ENCODE data around the gene BIRC5.
"Not testable (repeated sequence)": the region's sequence is repeated elsewhere in the genome, so short reads cannot be mapped to it uniquely, and the experiment has no call there.

BIRC5 gene

GRCh38 chr17:78214016-78214705 lies at the start of gene BIRC5:
Gene BIRC5, plus strand, starts transcription at chr17:78214253. Its CDS starts 64 bp downstream, at chr17:78214317.
- Histone ChIP-seq H3K4me3 (ENCODE audit: low read length) (peak within 1 kb of the TSS; percentile 85), H3K27me3 (replicated peaks; ENCODE audit: control insufficient read depth, insufficient read depth, low read length) (no peaks in the 10 kb centered on the region), H3K4me1 (ENCODE audit: control insufficient read depth, insufficient read depth, low read length) (peaks cover 4% of the 10 kb centered on the region), H3K9me3 (ENCODE audit: control insufficient read depth, low read length) (no peaks in the 10 kb centered on the region), H3K9ac (ENCODE audit: low read length) (peak within 1 kb of the TSS; percentile 72), H3K36me3 (ENCODE audit: control insufficient read depth, insufficient read depth, low read length, severe bottlenecking) (no peaks in the 10 kb centered on the region)
- DNase-seq (ENCODE audit: low read depth), result peak; percentile 97

- no peak for DNase-seq (ENCODE audit: low read depth)
- H3K27me3 ChIP-seq (replicated peaks; ENCODE audit: control insufficient read depth, insufficient read depth, low read length), result no peaks in the 10 kb centered on the region
- H3K36me3 ChIP-seq (ENCODE audit: control insufficient read depth, insufficient read depth, low read length, severe bottlenecking), result no peaks in the 10 kb centered on the region
- peaks cover 3% of the 10 kb centered on the region for H3K4me1 ChIP-seq (ENCODE audit: control insufficient read depth, insufficient read depth, low read length)
- no peak overlapping the region for H3K4me3 ChIP-seq (ENCODE audit: low read length)
- no peaks in the 10 kb centered on the region for H3K9me3 ChIP-seq (ENCODE audit: control insufficient read depth, low read length)
- no peak overlapping the region for H3K9ac ChIP-seq (ENCODE audit: low read length)
Measured at GRCh38 chr17:78164748-78165607, 49.1 kb upstream of the BIRC5 start.

DNA sequence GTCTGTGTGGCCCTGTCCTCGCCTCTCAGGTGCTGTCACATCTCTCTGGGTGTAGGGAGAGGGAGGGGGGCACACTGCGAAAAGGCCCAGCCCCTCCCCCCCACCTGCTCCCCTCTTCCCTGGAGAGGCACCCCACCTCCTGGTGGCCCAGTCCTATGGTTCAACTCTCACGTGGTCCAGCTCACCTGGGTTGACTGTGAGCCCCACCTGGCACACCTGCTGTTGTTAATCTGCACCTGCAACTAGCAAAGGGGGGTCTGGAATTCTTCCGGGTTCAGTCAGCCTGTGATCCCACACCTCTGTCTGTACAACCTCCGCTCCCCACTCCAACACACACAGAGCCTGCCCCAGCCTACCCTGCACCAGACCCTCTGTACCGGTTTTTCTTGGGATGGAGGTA lies 47.6 kb upstream of the BIRC5 start:
- DNase-seq (ENCODE audit: low read depth), result no peak
- H3K27me3 ChIP-seq (replicated peaks; ENCODE audit: control insufficient read depth, insufficient read depth, low read length), result no peaks in the 10 kb centered on the region
- H3K9me3 ChIP-seq (ENCODE audit: control insufficient read depth, low read length), result no peaks in the 10 kb centered on the region
- no peaks in the 10 kb centered on the region for H3K4me1 ChIP-seq (ENCODE audit: control insufficient read depth, insufficient read depth, low read length)
- no peak overlapping the region for H3K9ac ChIP-seq (ENCODE audit: low read length)
- H3K36me3 ChIP-seq (ENCODE audit: control insufficient read depth, insufficient read depth, low read length, severe bottlenecking), result no peaks in the 10 kb centered on the region
- no peak overlapping the region for H3K4me3 ChIP-seq (ENCODE audit: low read length)

DNA sequence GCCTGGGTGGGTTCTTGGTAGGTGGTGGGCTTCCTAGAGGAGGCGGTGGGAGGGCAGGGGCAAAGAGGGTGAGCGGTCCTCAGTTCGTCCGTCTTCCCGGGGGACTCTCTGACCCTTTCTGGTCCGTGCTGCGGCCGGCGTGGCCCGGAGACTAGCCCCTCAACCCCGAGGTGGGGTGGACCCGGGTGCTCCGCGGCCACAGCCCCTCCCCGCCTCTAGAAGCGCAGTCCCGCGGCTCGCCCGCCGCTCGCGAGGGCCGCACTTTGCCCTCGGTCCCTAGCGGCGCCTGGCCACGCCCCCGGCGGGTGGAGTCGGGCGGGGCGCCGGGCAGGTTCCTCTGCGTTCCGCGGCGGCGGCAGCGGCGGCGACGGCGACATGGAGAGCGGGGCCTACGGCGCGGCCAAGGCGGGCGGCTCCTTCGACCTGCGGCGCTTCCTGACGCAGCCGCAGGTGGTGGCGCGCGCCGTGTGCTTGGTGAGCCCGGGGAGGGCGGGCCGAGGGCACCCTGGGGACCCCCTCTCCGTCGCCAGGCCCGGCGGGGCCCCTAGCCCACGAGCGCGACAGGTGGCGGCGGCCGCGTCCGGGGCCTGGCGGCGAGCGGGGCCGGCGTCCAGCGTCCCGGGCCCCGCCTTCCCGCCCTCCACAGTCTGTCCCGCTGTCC lies 45.7 kb upstream of the BIRC5 start, which contains the start of gene SYNGR2:
TSS of gene SYNGR2 (plus strand) at position 340 of the 661 bp plus-strand sequence. CDS start at position 376, 36 bp downstream.
- Histone ChIP-seq H3K9ac (ENCODE audit: low read length) (peak within 1 kb of the TSS; percentile 63), H3K27me3 (replicated peaks; ENCODE audit: control insufficient read depth, insufficient read depth, low read length) (no peaks in the 10 kb centered on the region), H3K4me3 (ENCODE audit: low read length) (peak within 1 kb of the TSS; percentile 74), H3K36me3 (ENCODE audit: control insufficient read depth, insufficient read depth, low read length, severe bottlenecking) (no peaks in the 10 kb centered on the region), H3K4me1 (ENCODE audit: control insufficient read depth, insufficient read depth, low read length) (no peaks in the 10 kb centered on the region), H3K9me3 (ENCODE audit: control insufficient read depth, low read length) (no peaks in the 10 kb centered on the region)
- DNase-seq (ENCODE audit: low read depth), result peak; percentile 82

DNA sequence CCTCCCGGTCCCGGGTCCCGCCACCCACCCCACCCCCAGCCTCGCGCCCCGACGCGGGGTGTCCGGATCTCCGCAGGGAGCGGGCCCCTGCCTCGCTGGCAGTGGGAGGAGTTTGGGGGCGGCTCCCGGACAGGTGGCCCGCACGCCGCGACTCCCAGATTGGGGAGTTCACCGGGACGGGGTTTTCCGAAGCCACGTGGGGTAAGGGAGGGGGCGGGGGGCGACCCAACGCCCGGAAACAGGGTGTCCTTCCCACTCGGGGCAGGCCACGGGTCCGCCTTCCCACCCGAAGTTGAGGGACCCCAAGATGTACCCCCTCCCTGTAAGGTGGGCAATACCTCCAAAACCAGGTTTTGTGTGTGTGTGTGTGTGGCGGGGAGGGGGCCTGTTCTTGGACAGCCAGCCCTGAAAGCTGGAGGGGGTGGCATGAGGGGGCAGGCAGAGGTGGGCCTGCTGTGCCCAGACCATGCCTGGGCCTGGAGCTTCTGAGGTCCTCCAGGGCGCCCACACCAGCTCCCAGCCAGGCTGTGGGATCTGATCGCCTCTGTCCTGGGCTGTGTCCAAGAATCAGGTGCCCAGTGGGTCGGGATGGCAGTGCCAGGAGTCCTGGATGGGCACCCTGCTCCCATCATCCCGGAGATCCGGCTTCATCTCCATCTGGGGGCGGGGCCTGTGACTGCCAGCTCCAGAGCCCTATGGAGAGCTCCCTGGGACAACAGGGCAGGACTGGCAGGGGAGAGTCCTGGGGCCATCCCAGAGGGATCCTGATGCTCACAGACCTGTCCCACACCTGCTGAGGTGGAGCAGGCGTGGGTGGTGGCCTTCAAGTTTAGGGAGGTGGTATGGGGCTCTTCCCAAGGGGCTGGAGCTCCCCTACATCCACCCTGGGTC lies 44.9 kb upstream of the BIRC5 start:
- Histone ChIP-seq H3K4me1 (ENCODE audit: control insufficient read depth, insufficient read depth, low read length) (peaks cover 2% of the 10 kb centered on the region), H3K9ac (ENCODE audit: low read length) (peak overlapping the region; percentile 63), H3K27me3 (replicated peaks; ENCODE audit: control insufficient read depth, insufficient read depth, low read length) (no peaks in the 10 kb centered on the region), H3K36me3 (ENCODE audit: control insufficient read depth, insufficient read depth, low read length, severe bottlenecking) (no peaks in the 10 kb centered on the region), H3K9me3 (ENCODE audit: control insufficient read depth, low read length) (no peaks in the 10 kb centered on the region), H3K4me3 (ENCODE audit: low read length) (peak overlapping the region; percentile 74)
- DNase-seq (ENCODE audit: low read depth), result peak; percentile 62

GRCh38 chr17:78170692-78171590 lies 43.1 kb upstream of the BIRC5 start:
- Histone ChIP-seq H3K9me3 (ENCODE audit: control insufficient read depth, low read length) (no peaks in the 10 kb centered on the region), H3K27me3 (replicated peaks; ENCODE audit: control insufficient read depth, insufficient read depth, low read length) (no peaks in the 10 kb centered on the region), H3K4me1 (ENCODE audit: control insufficient read depth, insufficient read depth, low read length) (peaks cover 12% of the 10 kb centered on the region), H3K4me3 (ENCODE audit: low read length) (no peak overlapping the region), H3K36me3 (ENCODE audit: control insufficient read depth, insufficient read depth, low read length, severe bottlenecking) (no peaks in the 10 kb centered on the region), H3K9ac (ENCODE audit: low read length) (no peak overlapping the region)
- no peak for DNase-seq (ENCODE audit: low read depth)

DNA sequence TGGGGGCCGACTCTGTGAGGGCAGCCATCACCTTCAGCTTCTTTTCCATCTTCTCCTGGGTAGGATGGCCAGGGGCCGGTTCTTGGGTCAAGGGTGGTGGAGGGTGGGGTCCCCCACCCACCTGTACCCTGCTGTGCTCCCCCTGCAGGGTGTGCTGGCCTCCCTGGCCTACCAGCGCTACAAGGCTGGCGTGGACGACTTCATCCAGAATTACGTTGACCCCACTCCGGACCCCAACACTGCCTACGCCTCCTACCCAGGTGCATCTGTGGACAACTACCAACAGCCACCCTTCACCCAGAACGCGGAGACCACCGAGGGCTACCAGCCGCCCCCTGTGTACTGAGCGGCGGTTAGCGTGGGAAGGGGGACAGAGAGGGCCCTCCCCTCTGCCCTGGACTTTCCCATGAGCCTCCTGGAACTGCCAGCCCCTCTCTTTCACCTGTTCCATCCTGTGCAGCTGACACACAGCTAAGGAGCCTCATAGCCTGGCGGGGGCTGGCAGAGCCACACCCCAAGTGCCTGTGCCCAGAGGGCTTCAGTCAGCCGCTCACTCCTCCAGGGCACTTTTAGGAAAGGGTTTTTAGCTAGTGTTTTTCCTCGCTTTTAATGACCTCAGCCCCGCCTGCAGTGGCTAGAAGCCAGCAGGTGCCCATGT lies 42.3 kb upstream of the BIRC5 start:
- not testable (repeated sequence) for H3K27me3 ChIP-seq (replicated peaks; ENCODE audit: control insufficient read depth, insufficient read depth, low read length); H3K9ac ChIP-seq (ENCODE audit: low read length); H3K4me3 ChIP-seq (ENCODE audit: low read length); DNase-seq (ENCODE audit: low read depth); H3K36me3 ChIP-seq (ENCODE audit: control insufficient read depth, insufficient read depth, low read length, severe bottlenecking); H3K9me3 ChIP-seq (ENCODE audit: control insufficient read depth, low read length)
- peaks cover 12% of the 10 kb centered on the region for H3K4me1 ChIP-seq (ENCODE audit: control insufficient read depth, insufficient read depth, low read length)

- Histone ChIP-seq H3K9ac (ENCODE audit: low read length) (no peak overlapping the region), H3K9me3 (ENCODE audit: control insufficient read depth, low read length) (no peaks in the 10 kb centered on the region), H3K36me3 (ENCODE audit: control insufficient read depth, insufficient read depth, low read length, severe bottlenecking) (no peaks in the 10 kb centered on the region), H3K4me1 (ENCODE audit: control insufficient read depth, insufficient read depth, low read length) (peaks cover 12% of the 10 kb centered on the region), H3K27me3 (replicated peaks; ENCODE audit: control insufficient read depth, insufficient read depth, low read length) (no peaks in the 10 kb centered on the region), H3K4me3 (ENCODE audit: low read length) (no peak overlapping the region)
- peak; percentile 10 for DNase-seq (ENCODE audit: low read depth)
Measured at GRCh38 chr17:78172249-78173051, 41.6 kb upstream of the BIRC5 start.

DNA sequence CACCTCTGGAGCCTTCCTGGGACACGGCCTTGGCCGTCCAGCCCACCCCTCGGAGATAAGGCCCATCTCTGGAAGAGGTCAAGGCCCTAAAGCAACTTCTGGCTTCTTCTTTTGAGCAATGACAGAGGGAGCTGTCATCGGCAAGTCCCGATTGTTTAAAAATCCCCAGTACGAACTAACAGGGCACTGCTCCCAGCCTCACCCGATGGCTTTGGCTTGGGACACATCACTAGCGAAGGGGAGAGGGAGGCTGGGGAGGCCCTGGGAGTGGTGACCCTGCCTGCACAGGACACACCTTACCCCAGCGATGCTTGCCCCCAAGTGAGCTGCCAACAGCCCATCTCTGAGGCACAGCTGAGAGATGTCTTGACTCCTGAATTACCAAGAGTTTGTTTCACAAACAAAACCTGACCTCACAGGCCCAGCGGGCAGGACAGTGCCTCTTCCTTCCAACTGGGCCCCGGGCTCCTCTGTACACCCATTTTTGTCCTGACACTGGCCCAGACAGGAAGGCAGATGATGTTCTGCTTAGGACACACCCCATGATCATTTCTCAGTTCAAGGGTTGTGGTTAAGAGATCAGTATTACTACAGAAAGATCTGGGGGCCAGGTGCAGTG lies 40.8 kb upstream of the BIRC5 start:
- Histone ChIP-seq H3K9ac (ENCODE audit: low read length) (no peak overlapping the region), H3K4me1 (ENCODE audit: control insufficient read depth, insufficient read depth, low read length) (peaks cover 12% of the 10 kb centered on the region), H3K27me3 (replicated peaks; ENCODE audit: control insufficient read depth, insufficient read depth, low read length) (no peaks in the 10 kb centered on the region), H3K4me3 (ENCODE audit: low read length) (no peak overlapping the region), H3K9me3 (ENCODE audit: control insufficient read depth, low read length) (no peaks in the 10 kb centered on the region), H3K36me3 (ENCODE audit: control insufficient read depth, insufficient read depth, low read length, severe bottlenecking) (no peaks in the 10 kb centered on the region)
- no peak for DNase-seq (ENCODE audit: low read depth)

Data from adipocyte (in vitro differentiated cells).